Measurements from ENCODE around the gene TSPEAR.

Gene TSPEAR

GRCh38 chr21:44463724-44464123 lies 247.6 kb downstream of the TSPEAR start:
- Histone ChIP-seq H3K4me3 (no peak overlapping the region), H3K4me1 (peaks cover 0 to 5% (median 0%) of the 10 kb centered on the region in 4 donors), H3K27me3 (peaks cover 0 to 9% of the 10 kb centered on the region in 2 donors), H3K36me3 (no peaks in the 10 kb centered on the region), H3K9me3 (no peaks in the 10 kb centered on the region), H3K27ac (no peak overlapping the region)
- no peak for TF ChIP-seq CTCF (IDR thresholded peaks at IDR 0.05)
- DNase-seq, result no peak
- intact Hi-C loops (cut with DNase I; ENCODE audit: low total_unique reads), result no loop called here

GRCh38 chr21:44462834-44463200 lies 248.6 kb downstream of the TSPEAR start:
- intact Hi-C loops (cut with DNase I; ENCODE audit: low total_unique reads), result no loop called here

GRCh38 chr21:44462086-44462833 lies 249.1 kb downstream of the TSPEAR start:
- Histone ChIP-seq H3K9me3 (no peaks in the 10 kb centered on the region), H3K27me3 (peaks cover 0 to 10% of the 10 kb centered on the region in 2 donors), H3K4me3 (no peak overlapping the region), H3K27ac (no peak overlapping the region), H3K36me3 (no peaks in the 10 kb centered on the region), H3K4me1 (peaks cover 0 to 5% (median 0%) of the 10 kb centered on the region in 4 donors)
- intact Hi-C loops (cut with DNase I; ENCODE audit: low total_unique reads), result no loop called here
- DNase-seq, result peak in 1 of 2 donors; percentile 62
- no peak for TF ChIP-seq CTCF (IDR thresholded peaks at IDR 0.05)

More at GRCh38 chr21:44462834-44463200, 248.6 kb downstream of the TSPEAR start:
- Histone ChIP-seq H3K27me3 (peaks cover 0 to 9% of the 10 kb centered on the region in 2 donors), H3K27ac (no peak overlapping the region), H3K4me3 (no peak overlapping the region), H3K4me1 (peaks cover 0 to 5% (median 0%) of the 10 kb centered on the region in 4 donors), H3K9me3 (no peaks in the 10 kb centered on the region), H3K36me3 (no peaks in the 10 kb centered on the region)
- DNase-seq, result peak in 1 of 2 donors; percentile 59
- TF ChIP-seq CTCF (IDR thresholded peaks at IDR 0.05), result no peak

GRCh38 chr21:44461464-44462001 lies 249.8 kb downstream of the TSPEAR start:
- Histone ChIP-seq H3K4me3 (no peak overlapping the region), H3K4me1 (peaks cover 0 to 5% (median 0%) of the 10 kb centered on the region in 4 donors), H3K27me3 (peaks cover 0 to 16% of the 10 kb centered on the region in 2 donors), H3K36me3 (no peaks in the 10 kb centered on the region), H3K27ac (no peak overlapping the region), H3K9me3 (no peaks in the 10 kb centered on the region)
- DNase-seq, result no peak
- intact Hi-C loops (cut with DNase I; ENCODE audit: low total_unique reads), result no loop called here
- TF ChIP-seq CTCF (IDR thresholded peaks at IDR 0.05), result no peak

- H3K36me3 ChIP-seq, result no peaks in the 10 kb centered on the region
- H3K4me1 ChIP-seq, result peaks cover 0 to 10% (median 3%) of the 10 kb centered on the region in 4 donors
- peak in 1 of 2 donors; percentile 51 for DNase-seq
- H3K27me3 ChIP-seq, result peaks cover 0 to 21% of the 10 kb centered on the region in 2 donors
- intact Hi-C loops (cut with DNase I; ENCODE audit: low total_unique reads), result no loop called here
- no peak overlapping the region for H3K4me3 ChIP-seq
- H3K9me3 ChIP-seq, result no peaks in the 10 kb centered on the region
- TF ChIP-seq CTCF (IDR thresholded peaks at IDR 0.05), result no peak
- no peak overlapping the region for H3K27ac ChIP-seq
These were observed 250.4 kb downstream of the TSPEAR start for GRCh38 chr21:44461005-44461404.

All from tibial artery (tissue), 4 donors.